ENCODE data around the gene ADD2.

ADD2 gene

DNA sequence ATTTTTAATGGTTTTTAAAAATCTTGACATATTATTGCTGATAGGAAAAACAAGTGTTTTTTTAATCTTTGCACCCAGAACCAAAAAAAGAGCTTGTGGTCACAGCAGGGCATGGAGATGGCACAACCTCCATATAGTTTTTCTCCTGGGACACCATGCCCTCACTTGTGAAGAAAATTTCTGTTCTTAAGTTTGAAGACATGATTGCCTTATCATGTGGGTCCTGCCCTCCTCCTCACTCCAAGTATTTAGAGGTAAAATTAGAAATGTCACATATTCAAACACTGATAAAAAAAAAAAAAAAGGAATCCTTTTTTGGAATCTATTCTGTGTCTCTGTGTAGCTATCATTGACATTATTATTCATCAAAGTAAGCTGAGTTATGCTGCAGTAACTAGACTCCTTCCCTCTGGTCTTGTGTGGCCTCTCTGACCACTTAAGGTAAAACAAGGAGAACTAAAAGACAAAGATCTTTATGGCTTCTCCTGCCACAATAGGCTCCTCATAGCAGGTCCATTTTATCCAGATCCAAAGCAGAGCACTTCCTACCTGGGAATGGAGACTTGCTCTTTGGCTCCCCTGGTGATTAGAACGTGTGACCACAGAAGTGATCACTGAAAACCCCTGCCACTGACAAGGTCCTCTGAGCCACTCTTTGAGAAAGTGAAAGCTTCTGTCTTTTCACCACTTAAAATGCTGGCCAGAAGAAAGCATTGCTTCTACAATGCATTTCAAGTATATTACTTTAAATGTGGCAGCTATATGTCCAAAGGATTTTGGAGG lies 19.8 kb downstream of the ADD2 start:
- no peak for DNase-seq (ENCODE audit: low spot score)
- TF ChIP-seq, protein P1, sequence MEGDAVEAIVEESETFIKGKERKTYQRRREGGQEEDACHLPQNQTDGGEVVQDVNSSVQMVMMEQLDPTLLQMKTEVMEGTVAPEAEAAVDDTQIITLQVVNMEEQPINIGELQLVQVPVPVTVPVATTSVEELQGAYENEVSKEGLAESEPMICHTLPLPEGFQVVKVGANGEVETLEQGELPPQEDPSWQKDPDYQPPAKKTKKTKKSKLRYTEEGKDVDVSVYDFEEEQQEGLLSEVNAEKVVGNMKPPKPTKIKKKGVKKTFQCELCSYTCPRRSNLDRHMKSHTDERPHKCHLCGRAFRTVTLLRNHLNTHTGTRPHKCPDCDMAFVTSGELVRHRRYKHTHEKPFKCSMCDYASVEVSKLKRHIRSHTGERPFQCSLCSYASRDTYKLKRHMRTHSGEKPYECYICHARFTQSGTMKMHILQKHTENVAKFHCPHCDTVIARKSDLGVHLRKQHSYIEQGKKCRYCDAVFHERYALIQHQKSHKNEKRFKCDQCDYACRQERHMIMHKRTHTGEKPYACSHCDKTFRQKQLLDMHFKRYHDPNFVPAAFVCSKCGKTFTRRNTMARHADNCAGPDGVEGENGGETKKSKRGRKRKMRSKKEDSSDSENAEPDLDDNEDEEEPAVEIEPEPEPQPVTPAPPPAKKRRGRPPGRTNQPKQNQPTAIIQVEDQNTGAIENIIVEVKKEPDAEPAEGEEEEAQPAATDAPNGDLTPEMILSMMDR (IDR thresholded peaks at IDR 0.05; ENCODE audit: extremely low read depth, insufficient read depth, missing control alignments), result no peak
- in situ Hi-C loops (cut with MboI; ENCODE audit: low pct_unique_long_range_greater_than_20kb, low sequenced_read_pairs, unreplicated experiment), result no loop called here

DNA sequence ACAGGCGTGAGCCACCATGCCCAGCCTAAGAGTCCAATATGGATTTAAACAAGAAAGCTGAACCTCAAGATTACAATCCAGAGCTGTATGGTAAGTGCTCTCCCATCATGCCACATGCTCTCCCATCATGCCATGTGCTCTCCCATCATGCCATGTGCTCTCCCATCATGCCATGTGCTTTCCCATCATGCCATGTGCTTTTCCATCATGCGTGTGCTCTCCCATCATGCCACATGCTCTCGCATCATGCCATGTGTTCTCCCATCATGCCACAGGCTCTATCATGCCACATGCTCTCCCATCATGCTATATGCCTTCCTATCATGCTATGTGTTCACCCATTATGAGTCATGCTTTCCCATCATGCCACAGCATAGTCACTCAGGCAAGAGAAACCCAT lies 20.7 kb downstream of the ADD2 start:
- in situ Hi-C loops (cut with MboI; ENCODE audit: low pct_unique_long_range_greater_than_20kb, low sequenced_read_pairs, unreplicated experiment), result no loop called here
- DNase-seq (ENCODE audit: low spot score), result no peak
- TF ChIP-seq, protein P1 (IDR thresholded peaks at IDR 0.05; ENCODE audit: extremely low read depth, insufficient read depth, missing control alignments), result no peak

GRCh38 chr2:70746094-70746974 lies 21.7 kb downstream of the ADD2 start:
- in situ Hi-C loops (cut with MboI; ENCODE audit: low pct_unique_long_range_greater_than_20kb, low sequenced_read_pairs, unreplicated experiment), result no loop called here
- TF ChIP-seq, protein P1 (IDR thresholded peaks at IDR 0.05; ENCODE audit: extremely low read depth, insufficient read depth, missing control alignments), result no peak
- DNase-seq (ENCODE audit: low spot score), result no peak

- TF ChIP-seq, protein P1 (IDR thresholded peaks at IDR 0.05; ENCODE audit: extremely low read depth, insufficient read depth, missing control alignments), result no peak
- in situ Hi-C loops (cut with MboI; ENCODE audit: low pct_unique_long_range_greater_than_20kb, low sequenced_read_pairs, unreplicated experiment), result no loop called here
- DNase-seq (ENCODE audit: low spot score), result no peak
Measured at GRCh38 chr2:70745276-70745825, 22.6 kb downstream of the ADD2 start.

- DNase-seq (ENCODE audit: low spot score), result no peak
- in situ Hi-C loops (cut with MboI; ENCODE audit: low pct_unique_long_range_greater_than_20kb, low sequenced_read_pairs, unreplicated experiment), result no loop called here
Measured at GRCh38 chr2:70744397-70744796, 23.6 kb downstream of the ADD2 start.

DNA sequence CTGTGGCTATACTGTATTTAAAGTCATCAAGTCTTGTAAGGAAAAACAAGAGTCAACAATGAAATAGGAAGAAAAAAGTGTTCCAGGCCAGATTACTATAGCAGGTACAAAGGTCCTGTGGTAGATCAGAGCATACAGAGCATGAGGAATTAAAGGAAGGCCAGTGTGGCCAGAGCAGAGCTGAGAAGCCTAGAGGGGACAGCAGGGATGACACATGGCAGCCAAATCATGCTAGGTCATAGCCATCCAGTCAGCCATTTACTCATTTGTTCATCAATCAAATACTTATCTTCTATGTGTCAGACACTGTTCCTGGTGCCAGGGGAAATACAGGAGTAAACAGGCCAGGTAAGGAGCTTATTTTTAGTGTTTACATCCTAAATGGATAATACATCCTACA lies 24.3 kb downstream of the ADD2 start:
- DNase-seq (ENCODE audit: low spot score), result no peak
- in situ Hi-C loops (cut with MboI; ENCODE audit: low pct_unique_long_range_greater_than_20kb, low sequenced_read_pairs, unreplicated experiment), result no loop called here
- TF ChIP-seq, protein P1 (IDR thresholded peaks at IDR 0.05; ENCODE audit: extremely low read depth, insufficient read depth, missing control alignments), result no peak

More at GRCh38 chr2:70744397-70744796, 23.6 kb downstream of the ADD2 start:
- TF ChIP-seq, protein P1 (IDR thresholded peaks at IDR 0.05; ENCODE audit: extremely low read depth, insufficient read depth, missing control alignments), result no peak
